ENCODE results near the gene ALG14. TPM values are rescaled to one million over a fixed set of nuclear protein-coding genes. Genes with fewer than 3 reads are reported as not detected.

The ALG14 gene
- total RNA-seq, 4 donors from 2014 or later, result 1.1 to 2.4 (median 1.4) TPM

- TF ChIP-seq CTCF (IDR thresholded peaks at IDR 0.05; ENCODE audit: low read depth), result no peak
Observed at GRCh38 chr1:94940738-94941137, 132.0 kb downstream of the ALG14 start.

GRCh38 chr1:94937820-94938219 lies 134.9 kb downstream of the ALG14 start:
- no peak for TF ChIP-seq CTCF (IDR thresholded peaks at IDR 0.05; ENCODE audit: low read depth)

GRCh38 chr1:94936861-94937620 lies 135.7 kb downstream of the ALG14 start:
- no peak for TF ChIP-seq CTCF (IDR thresholded peaks at IDR 0.05; ENCODE audit: low read depth)

GRCh38 chr1:94935476-94935875 lies 137.3 kb downstream of the ALG14 start:
- TF ChIP-seq CTCF (IDR thresholded peaks at IDR 0.05; ENCODE audit: low read depth), result no peak

- TF ChIP-seq CTCF (IDR thresholded peaks at IDR 0.05; ENCODE audit: low read depth), result no peak
Observed at GRCh38 chr1:94935034-94935433, 137.7 kb downstream of the ALG14 start.

- no peak for TF ChIP-seq CTCF (IDR thresholded peaks at IDR 0.05; ENCODE audit: low read depth)
Observed at GRCh38 chr1:94934551-94934950, 138.2 kb downstream of the ALG14 start.

- no peak for TF ChIP-seq CTCF (IDR thresholded peaks at IDR 0.05; ENCODE audit: low read depth)
Observed at GRCh38 chr1:94931254-94931841, 141.4 kb downstream of the ALG14 start.

All from subcutaneous adipose tissue (tissue), 4 donors.